Pons (tissue), 1 donor: Measurements from ENCODE around the gene STAT3.
A peak's percentile ranks its signal among the peaks of the same experiment; 100 is the strongest.
"Not testable (repeated sequence)": the region's sequence is repeated elsewhere in the genome, so short reads cannot be mapped to it uniquely, and the experiment has no call there.

Experiments used
- DNase-seq: peaks from one replicate; pipeline ENCODE4 v3.0.0-alpha.2; 2016; ENCODE audit warnings: low spot score

STAT3 gene

DNA sequence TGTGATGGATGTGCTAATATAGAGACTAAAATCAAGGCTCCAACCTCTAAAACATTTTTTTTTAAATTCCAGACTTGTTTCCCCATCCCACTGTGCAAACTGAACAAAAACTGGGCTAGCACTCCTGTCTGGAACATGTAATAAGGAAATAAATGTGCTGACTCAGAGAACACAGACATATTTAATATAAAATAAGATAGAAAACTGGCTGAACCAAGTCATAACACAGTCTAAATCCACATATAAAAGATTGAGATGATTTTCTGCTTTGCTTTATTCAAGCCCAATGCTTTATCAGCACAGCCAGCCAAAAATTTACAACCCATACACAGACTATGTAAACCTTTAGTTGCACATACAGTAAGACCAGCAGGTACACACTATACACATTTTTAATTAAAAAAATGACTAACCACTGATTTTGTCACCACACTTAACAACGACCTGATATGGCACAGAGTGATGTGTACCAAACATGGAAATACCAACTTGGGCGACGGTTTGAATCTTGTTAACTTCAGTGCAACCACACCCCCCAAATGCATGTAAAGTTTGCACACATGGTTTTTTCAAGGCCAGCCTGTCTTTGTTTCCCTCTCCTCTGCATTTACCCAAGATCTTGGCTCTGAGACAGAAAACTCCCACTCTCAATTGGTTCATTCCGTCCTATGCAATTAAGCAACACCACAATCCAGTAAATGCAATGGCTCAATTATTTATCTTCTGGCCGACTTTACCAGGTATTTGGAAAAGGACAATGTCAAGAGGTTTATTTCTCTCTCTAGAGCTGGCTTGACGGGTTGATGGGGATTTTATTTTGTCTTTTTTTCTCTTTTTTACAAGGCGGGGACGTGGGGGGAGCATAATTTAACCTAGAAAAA, 1.2 kb downstream of the STAT3 start:
- DNase-seq, result no peak

DNA sequence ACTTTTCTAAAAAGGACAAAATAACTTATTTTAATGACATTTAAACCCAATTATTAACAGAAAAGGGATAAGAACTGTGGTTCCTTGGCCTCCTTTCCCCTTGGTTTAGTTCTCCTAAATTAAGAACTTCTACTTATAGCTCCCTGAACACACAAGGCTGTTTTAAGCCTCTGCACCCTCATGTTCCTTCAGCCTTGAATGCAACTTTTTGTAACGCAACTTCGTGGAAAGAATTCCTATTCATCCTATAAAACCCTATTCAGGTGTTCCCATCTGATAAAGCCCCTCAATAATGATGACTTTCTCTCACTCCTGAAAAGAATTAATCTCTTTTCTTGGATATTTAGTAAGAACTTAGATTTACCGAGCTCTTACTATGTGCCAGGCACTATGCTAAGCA, 6.3 kb downstream of the STAT3 start:
- DNase-seq, result no peak

- DNase-seq, result no peak
Measured at GRCh38 chr17:42380935-42381334, 7.3 kb downstream of the STAT3 start.

DNA sequence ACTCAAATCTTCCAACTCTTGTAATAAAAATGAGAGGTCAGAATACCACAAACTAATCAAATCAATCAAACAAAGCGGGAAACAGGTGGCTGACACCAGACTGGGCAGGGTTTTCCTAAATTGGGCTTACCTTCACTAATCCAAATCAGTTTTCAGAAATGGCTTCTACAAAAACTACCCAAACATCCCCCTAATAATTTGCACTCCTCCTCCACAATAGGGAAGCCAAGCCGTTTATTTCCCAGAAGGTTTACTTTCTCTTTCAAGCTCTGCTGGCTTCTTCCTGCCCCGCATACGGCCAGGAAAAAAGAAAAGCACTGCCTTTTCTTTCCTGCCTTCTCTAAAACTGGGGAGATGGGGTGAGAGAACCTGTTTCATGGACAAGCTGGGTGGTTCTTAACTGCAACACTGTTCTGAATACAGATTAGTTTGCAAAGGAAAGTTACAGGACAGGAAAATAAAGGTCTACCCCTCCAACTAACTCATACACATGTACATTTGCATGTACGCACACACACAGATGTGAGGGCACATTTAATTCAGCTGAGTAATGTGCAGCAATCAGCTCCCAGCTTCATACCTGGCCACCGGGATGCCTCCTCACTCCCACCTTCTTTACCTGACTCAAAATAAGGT, 9.2 kb downstream of the STAT3 start:
- peak; percentile 42 for DNase-seq

DNA sequence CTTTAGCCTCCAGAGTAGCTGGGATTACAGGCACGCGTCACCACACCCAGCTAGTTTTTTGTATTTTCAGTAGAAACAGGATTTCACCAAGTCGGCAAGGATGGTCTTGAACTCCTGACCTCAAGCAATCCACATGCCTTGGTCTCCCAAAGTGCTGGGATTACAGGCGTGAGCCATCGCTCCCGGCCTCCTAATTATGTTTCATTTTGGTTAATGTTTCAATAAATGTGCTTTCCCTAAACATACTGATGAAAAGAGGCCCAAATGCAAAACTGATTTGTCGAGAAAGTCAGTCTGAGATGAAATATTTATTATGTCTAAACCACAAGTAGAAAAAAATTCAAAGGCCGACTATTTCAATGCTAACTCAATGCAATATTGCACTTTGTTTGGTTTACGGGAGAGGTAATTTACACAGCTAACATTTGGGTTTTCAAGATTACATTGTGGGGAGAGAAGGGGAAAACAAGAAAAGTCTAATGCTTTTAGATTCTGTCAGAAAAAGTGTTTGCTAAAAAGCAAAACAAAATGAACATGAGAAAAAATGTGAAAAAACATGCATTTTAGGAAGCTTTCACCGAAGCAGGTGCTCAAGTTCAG, 9.8 kb downstream of the STAT3 start:
- no peak for DNase-seq

DNA sequence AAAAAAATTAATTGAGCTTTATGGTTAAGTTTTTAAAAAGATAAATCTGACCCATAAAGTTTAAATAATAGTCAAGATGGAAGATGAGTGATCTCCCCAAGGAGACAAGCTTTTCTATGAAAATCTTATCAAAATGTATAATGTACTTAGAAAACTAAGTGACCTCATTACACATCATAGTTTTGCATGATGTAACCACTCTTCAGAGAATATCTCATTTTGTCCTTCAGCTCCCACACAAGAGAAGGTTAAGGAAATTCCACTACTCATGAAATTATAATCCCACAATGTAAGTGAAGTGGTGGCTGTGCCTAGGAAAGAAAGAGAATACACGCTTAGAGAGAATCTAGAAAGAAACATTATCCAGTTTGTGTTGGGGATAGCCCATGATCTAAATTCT, 14.3 kb downstream of the STAT3 start:
- no peak for DNase-seq

DNA sequence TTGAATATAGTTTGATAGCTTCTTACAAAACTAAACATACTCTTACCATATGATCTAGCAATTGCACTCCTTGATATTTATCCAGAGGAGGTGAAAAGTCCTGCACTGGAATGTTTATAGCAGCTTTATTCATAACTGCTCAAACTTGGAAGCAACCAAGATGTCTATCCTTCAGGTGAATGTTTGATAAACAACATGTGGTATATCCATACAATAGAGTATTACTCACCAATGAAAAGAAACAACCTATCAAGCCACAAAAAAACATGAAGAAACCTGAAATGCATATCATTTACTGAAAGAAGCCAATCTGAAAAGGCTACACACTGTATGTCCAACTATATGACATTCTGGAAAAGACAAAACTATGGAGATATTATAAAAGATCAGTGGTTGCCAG, 16.1 kb downstream of the STAT3 start:
- DNase-seq, result no peak

GRCh38 chr17:42368797-42369561, 19.3 kb downstream of the STAT3 start:
- not testable (repeated sequence) for DNase-seq

DNA sequence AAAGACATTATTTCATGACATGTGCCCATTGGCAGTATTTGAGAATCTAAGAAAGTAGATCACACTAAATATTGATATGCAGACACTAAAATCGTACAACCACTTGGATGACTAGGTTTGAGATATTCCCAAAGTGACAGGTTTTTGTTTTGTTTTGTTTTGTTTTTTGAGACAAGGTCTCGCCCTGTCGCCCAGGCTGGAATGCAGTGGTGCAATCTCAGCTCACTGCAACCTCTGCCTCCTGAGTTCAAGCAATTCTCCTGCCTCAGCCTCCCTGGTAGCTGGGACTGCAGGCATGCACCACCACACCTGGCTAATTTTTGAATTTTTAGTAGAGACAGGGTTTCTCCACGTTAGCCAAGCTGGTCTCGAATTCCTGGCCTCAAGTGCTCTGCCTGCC, 19.9 kb downstream of the STAT3 start:
- DNase-seq, result not testable (repeated sequence)

DNA sequence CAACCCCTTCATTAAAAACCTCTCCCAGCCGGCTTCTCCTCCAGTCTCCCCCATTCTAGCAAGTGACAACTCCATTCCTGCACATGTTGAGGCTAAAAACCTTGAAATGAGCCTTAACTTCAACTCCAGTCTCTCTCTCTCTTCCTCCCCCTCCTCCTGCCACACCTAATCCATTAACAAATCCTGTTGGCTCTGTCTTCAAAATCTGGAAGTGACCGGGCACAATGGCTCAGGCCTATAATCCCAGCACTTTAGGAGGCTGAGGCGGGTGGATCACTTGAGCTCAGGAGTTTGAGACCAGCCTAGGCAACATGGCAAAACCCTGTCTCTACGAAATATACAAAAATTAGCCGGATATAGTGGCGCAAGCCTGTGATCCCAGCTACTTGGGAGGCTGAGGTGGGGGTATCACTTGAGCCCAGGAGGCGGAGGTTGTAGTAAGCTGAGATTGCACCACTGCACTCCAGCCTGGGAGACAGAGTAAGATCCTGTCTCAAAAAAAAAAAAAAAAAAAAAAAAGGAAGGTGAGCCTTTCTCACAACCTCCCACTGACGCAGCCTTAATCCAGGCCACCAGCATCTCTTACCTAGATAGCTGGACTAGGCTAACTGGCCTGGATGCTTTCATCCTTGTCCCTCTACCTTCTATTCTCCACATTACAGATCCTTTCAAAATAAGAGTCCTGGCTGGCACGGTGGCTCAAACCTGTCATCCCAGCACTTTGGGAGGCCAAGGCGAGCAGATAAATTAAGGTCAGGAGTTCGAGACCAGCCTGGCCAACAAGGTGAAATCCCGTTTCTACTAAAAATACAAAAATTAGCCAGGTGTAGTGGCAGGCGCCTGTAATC, 21.8 kb downstream of the STAT3 start:
- not testable (repeated sequence) for DNase-seq

GRCh38 chr17:42365136-42365535, 23.1 kb downstream of the STAT3 start:
- DNase-seq, result no peak

GRCh38 chr17:42363767-42364585, 24.3 kb downstream of the STAT3 start:
- no peak for DNase-seq

DNA sequence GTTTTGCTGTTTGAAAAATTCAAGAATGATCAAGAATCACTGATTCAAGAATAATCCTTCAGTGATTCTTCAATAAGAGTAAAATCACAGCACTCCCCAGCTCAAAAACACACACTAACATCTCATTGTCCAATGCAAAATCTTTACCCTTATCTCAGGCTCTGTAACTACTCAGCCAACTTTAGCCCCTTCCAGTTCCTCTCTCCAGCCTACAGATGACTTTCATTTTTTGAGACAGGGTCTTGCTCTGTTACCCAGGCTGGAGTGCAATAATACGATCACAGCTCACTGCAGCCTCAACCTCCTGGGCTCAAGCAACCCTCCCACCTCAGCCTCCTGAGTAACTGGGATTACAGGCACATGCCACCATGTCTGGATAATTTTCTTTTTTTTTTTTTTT, 25.0 kb downstream of the STAT3 start:
- DNase-seq, result no peak

- no peak for DNase-seq
Measured at GRCh38 chr17:42362245-42362961, 25.8 kb downstream of the STAT3 start.

DNA sequence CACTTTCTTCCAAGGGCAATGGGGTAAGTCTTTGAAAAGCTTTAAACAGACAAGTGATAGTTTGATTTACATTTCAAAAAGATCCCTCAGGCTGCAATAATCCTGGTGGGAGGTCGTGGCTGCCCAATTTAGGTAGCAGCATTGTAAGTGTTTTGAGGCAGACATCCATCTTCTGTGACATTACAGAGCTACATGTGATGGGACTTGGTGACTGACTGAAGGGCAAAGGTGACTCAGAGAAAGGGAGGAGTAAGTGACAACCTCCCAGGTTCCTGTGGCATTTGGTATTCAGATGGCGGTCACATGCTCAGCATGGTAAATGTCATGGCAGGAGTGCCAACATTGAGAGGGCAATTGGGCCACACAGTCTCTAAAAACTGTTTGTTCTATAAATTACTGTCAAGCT, 26.5 kb downstream of the STAT3 start:
- DNase-seq, result no peak

DNA sequence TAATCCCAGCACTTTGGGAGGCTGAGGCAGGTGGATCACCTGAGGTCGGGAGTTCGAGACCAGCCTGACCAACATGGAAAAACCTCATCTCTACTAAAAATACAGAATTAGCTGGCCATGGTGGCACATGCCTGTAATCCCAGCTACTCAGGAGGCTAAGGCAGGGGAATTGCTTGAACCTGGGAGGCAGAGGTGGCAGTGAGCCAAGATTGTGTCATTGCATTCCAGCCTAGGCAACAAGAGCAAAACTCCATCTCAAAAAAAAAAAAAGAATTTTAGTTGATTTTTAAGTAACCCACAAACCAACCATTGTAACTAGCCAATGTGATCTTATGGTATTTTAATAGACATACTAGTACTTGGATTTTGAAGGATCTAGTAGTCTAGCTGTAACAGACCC, 27.9 kb downstream of the STAT3 start:
- not testable (repeated sequence) for DNase-seq

DNA sequence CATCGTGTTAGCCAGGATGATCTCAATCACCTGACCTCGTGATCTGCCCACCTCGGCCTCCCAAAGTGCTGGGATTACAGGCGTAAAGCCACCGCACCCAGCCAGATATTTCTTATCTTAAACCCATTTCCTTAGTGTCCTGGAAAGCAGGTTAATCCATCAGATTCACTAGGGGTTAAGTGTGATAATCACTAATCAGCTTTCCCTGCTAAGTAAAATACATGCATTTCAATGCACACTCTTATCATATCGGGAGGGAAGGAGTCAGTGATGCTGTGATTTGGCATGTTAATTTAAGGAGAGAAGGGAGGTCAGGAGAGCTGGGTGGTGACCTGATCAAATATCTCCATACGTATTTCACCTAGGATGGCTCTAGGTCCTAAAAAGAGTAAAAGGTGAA, 29.1 kb downstream of the STAT3 start:
- DNase-seq, result no peak

DNA sequence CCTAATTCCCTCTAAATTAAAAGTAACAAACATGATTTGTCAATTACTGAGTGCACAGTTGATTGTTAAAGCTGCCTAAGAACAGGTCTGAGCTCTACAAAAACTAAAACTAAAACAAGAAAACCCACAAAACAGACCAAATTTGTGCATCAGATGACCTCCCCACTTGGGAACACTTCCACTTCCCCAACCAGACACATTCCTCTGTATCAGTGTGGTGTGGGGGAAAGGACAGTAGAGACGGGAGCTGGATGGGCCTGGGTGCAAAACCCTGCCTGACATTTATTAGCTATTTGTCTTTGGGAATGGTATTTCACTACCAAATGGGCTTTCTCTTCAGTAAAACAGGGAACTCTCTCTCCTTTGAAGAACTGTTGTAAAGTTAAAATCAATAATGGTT, 29.8 kb downstream of the STAT3 start:
- peak; percentile 36 for DNase-seq

DNA sequence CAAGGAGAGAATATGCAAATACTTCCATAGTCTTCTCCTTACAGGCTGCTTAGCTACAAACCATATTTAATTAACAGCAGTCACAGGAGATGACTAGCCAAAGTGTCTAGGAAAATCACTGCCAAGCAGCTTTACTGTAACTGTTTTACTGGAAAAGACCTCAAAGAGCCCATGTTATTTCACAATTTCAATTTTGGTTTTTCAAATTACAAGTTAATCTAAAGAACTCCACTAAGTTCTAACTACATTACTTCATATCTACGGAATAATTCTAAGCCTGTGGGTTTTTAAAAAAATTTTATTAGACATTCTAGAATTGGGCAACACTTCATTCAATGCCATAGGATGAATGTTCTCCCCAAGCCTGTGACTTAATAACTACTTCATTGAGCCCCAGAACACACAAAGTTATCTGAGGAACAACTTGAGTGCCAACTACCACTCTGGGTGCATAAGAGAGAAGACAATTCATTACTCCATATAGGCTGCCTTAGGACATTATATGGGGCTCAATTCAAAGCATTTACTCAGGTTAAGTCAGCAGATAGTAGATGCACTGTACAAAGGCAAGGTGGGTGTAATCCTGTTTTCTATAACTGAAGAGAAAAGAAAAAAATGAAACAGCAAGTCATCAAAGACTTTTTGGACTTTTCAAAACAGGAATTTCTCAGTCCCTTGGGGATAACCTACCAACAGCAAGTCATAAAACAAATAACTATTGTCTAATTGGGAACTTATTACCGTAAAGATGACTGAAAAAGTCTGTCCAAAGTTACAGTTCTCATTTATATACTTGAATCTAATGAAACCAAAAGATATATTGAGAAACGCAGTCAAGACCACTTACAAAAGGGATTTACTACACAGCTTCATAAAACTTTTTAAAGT, 33.0 kb downstream of the STAT3 start:
- no peak for DNase-seq
